GM10266 (cell line): ENCODE data around the gene ITCH.
A peak's percentile ranks its signal among the peaks of the same experiment; 100 is the strongest.

Experiments used
- DNase-seq: peaks from one replicate; pipeline ENCODE4 v3.0.0; 2012; ENCODE audit errors: extremely low spot score
- TF ChIP-seq, protein P1 (sequence below): IDR thresholded peaks from 2 replicates; pipeline ENCODE4 v1.5.1; 2012; ENCODE audit warnings: mild to moderate bottlenecking, low read depth; ENCODE audit not compliant: control insufficient read depth, insufficient read depth; ENCODE audit errors: missing control alignments

Gene ITCH

GRCh38 chr20:34522969-34523871 is 160.1 kb downstream of the ITCH start:
- peak; percentile 28 for DNase-seq
- TF ChIP-seq, protein P1, sequence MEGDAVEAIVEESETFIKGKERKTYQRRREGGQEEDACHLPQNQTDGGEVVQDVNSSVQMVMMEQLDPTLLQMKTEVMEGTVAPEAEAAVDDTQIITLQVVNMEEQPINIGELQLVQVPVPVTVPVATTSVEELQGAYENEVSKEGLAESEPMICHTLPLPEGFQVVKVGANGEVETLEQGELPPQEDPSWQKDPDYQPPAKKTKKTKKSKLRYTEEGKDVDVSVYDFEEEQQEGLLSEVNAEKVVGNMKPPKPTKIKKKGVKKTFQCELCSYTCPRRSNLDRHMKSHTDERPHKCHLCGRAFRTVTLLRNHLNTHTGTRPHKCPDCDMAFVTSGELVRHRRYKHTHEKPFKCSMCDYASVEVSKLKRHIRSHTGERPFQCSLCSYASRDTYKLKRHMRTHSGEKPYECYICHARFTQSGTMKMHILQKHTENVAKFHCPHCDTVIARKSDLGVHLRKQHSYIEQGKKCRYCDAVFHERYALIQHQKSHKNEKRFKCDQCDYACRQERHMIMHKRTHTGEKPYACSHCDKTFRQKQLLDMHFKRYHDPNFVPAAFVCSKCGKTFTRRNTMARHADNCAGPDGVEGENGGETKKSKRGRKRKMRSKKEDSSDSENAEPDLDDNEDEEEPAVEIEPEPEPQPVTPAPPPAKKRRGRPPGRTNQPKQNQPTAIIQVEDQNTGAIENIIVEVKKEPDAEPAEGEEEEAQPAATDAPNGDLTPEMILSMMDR, result peak; percentile 51

DNA sequence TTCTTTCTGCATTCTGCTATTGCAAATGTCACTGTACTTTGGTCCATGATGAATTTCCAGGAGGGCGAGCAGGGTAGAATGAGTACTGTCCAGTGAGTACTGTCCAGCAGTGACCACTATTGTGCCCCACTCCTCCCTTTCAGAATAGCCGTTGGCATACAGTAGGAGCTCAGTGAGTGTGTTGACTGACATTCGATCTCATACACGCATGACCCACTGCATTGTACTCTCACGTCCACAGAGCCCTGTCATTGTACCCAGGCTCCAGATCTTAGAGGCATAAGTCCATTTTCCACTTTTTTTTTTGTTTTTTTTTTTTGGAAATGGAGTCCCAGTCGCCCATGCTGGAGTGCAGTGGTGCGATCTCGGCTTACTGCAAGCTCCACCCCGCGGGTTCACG is 161.4 kb downstream of the ITCH start:
- no peak for DNase-seq
- TF ChIP-seq, protein P1, result no peak

DNA sequence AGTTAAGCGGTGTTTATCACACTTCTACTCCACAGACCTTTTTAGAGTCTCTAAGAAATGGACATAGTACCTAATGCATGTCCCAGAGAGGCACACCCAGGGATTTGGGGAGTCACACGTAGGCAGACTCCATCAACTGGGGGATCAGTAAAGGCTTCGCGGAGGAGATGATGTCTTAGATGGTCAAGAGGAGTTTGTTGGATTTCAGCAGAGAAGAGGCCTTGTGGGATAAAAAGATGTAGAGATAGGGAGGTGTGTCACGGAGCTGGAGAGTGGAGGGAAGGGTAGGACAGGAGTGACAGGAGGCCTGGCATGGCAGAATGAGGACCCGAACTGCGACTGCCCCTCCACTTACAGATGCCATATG is 162.3 kb downstream of the ITCH start:
- no peak for DNase-seq
- TF ChIP-seq, protein P1, result no peak

- TF ChIP-seq, protein P1, result no peak
- DNase-seq, result no peak
These were observed 162.8 kb downstream of the ITCH start for GRCh38 chr20:34525709-34526416.

DNA sequence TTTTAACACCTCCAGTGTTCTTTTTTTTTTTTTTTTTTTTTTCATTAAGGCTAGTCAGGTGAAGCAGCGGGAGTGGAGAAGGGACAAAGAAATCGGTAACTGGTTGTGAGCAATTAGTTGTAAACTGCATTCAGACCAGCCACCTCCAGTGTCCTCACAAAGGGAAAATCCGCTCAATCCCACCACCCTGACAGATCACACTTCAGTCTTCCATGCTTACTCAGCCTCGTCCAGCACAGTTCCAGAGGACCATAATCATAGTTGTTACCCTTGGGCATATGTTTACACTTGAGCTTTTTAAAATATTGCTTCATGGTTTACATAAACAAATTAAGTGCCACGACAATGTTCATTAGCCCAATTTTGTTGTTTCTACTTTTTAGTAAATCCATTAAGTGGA is 163.4 kb downstream of the ITCH start:
- TF ChIP-seq, protein P1, result no peak
- no peak for DNase-seq

- TF ChIP-seq, protein P1, result no peak
- no peak for DNase-seq
These were observed 163.9 kb downstream of the ITCH start for GRCh38 chr20:34527016-34527415.

DNA sequence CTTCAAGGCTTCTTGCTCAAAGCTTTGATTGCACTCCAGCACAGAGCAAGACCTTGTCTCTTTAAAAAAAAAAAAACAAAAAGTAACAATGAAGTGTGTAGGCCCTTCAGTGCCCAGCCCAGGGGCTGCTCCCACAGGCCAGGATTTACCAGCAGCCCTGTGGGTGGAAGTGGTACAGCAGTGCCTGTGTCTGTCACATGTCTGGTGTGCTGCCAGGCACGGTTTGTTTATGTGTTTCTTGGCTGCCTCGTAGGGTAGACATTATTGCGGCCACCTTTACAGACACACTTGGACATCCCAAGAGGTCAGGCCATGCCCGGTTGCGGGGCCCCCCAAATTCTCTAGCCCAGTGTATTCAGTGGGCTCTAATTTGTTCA is 165.8 kb downstream of the ITCH start:
- TF ChIP-seq, protein P1, result no peak
- DNase-seq, result no peak
